Ishikawa (cell line): Measurements from ENCODE around the gene TCF19.

Experiments
- CEBPB ChIP-seq: IDR thresholded peaks from 2 replicates; pipeline ENCODE4 v1.6.1; 2012
- EGR1 ChIP-seq: IDR thresholded peaks from 2 replicates; pipeline ENCODE4 v1.6.1; 2012
- EP300 ChIP-seq: IDR thresholded peaks from 2 replicates; pipeline ENCODE4 v1.6.1; 2012; ENCODE audit warnings: borderline replicate concordance
- MAX ChIP-seq: IDR thresholded peaks from 2 replicates; pipeline ENCODE4 v1.6.1; 2012
- NFIC ChIP-seq: IDR thresholded peaks from 2 replicates; pipeline ENCODE4 v1.6.1; 2012
- REST ChIP-seq: IDR thresholded peaks from 2 replicates; pipeline ENCODE4 v1.6.1; 2012; ENCODE audit warnings: low read depth, mild to moderate bottlenecking
- TAF1 ChIP-seq: IDR thresholded peaks from 2 replicates; pipeline ENCODE4 v1.6.1; 2012; ENCODE audit warnings: low read depth, mild to moderate bottlenecking
- TCF12 ChIP-seq: IDR thresholded peaks from 2 replicates; pipeline ENCODE4 v1.6.1; 2012; ENCODE audit warnings: low read depth
- YY1 ChIP-seq: IDR thresholded peaks from 2 replicates; pipeline ENCODE4 v1.6.1; 2012; ENCODE audit warnings: low read depth
- ZBTB7A ChIP-seq: IDR thresholded peaks from 2 replicates; pipeline ENCODE4 v1.6.1; 2012; ENCODE audit warnings: low read depth

DNA sequence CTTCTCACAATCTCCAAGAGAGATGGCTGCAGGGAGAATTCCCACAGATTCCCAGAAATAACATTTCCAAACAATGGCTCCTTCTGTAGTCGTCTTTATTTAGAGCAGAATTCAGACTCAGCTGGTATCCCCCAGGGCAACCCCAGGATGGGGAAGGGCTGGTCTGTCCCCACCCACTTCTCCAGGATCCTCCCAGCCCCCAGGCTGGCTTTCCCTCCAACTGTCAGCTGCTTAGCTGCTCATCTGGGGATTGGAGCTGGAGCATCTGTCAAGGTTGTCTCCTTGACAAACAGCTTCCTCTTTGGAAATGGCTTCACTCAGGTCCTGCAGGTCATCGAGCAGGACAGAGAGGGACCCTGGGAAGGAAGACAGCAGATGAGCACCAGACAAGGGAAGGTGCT, 16.0 kb upstream of the TCF19 start:
- TF ChIP-seq TCF12 (no peak), TAF1 (no peak), CEBPB (no peak), MAX (no peak), YY1 (no peak), REST (no peak), EGR1 (no peak), EP300 (no peak), NFIC (no peak), ZBTB7A (no peak)
